GM18502 (cell line): ENCODE measurements around the gene TMIGD1.
"Not testable (repeated sequence)": the region's sequence is repeated elsewhere in the genome, so short reads cannot be mapped to it uniquely, and the experiment has no call there.

Experiments
- ATAC-seq: cut with Tn5 transposase; IDR thresholded peaks from one replicate; pipeline ENCODE4 v1.9.1; 2021; ENCODE audit warnings: mild to moderate bottlenecking; ENCODE audit not compliant: unreplicated experiment, poor library complexity

TMIGD1 gene

GRCh38 chr17:30360086-30360808, 26.4 kb upstream of the TMIGD1 start:
- ATAC-seq, result no peak

- ATAC-seq, result no peak
Measured at GRCh38 chr17:30358055-30358760, 24.4 kb upstream of the TMIGD1 start.

GRCh38 chr17:30357476-30357875, 23.6 kb upstream of the TMIGD1 start:
- ATAC-seq, result no peak

GRCh38 chr17:30354701-30355100, 20.8 kb upstream of the TMIGD1 start:
- ATAC-seq, result no peak

- ATAC-seq, result no peak
Measured at GRCh38 chr17:30352240-30352814, 18.5 kb upstream of the TMIGD1 start.

GRCh38 chr17:30351735-30352134, 17.9 kb upstream of the TMIGD1 start:
- no peak for ATAC-seq

- not testable (repeated sequence) for ATAC-seq
Measured at GRCh38 chr17:30351263-30351662, 17.4 kb upstream of the TMIGD1 start.

GRCh38 chr17:30349252-30349651, 15.4 kb upstream of the TMIGD1 start:
- ATAC-seq, result no peak

- no peak for ATAC-seq
Measured at GRCh38 chr17:30347488-30347887, 13.6 kb upstream of the TMIGD1 start.

- no peak for ATAC-seq
Measured at GRCh38 chr17:30346221-30346795, 12.5 kb upstream of the TMIGD1 start.

- no peak for ATAC-seq
Measured at GRCh38 chr17:30345527-30346075, 11.7 kb upstream of the TMIGD1 start.

- ATAC-seq, result no peak
Measured at GRCh38 chr17:30345089-30345433, 11.2 kb upstream of the TMIGD1 start.

GRCh38 chr17:30344283-30345088, 10.6 kb upstream of the TMIGD1 start:
- ATAC-seq, result no peak

- ATAC-seq, result no peak
Measured at GRCh38 chr17:30343796-30344195, 9.9 kb upstream of the TMIGD1 start.

- not testable (repeated sequence) for ATAC-seq
Measured at GRCh38 chr17:30343244-30343643, 9.4 kb upstream of the TMIGD1 start.

- no peak for ATAC-seq
Measured at GRCh38 chr17:30341703-30342249, 7.9 kb upstream of the TMIGD1 start.

- no peak for ATAC-seq
Measured at GRCh38 chr17:30340801-30341356, 7.0 kb upstream of the TMIGD1 start.

GRCh38 chr17:30339086-30339485, 5.2 kb upstream of the TMIGD1 start:
- no peak for ATAC-seq

GRCh38 chr17:30337393-30337999, 3.6 kb upstream of the TMIGD1 start:
- no peak for ATAC-seq
